Upper lobe of left lung (tissue), 4 donors: Measurements from ENCODE around the gene TMTC1.

Source experiments
- POLR2A ChIP-seq, 4 donors: fragments of 450-650 bp; IDR thresholded peaks; one replicate each; pipeline ENCODE4 v1.5.1; 2016 to 2017; ENCODE audit warnings: antibody characterized with exemption in 4 of 4, mild to moderate bottlenecking in 2 of 4
- POLR2AphosphoS5 ChIP-seq, 2 donors: sonication (generic); formaldehyde crosslinking; IDR thresholded peaks; one replicate each; pipeline ENCODE4 v1.5.1; 2017; ENCODE audit warnings: antibody characterized with exemption in 2 of 2
- TF ChIP-seq, protein P1 (sequence below), 6 experiments: fragments of 450-650 bp in 4 of 6; fragments of 200-600 bp in 2 of 6; sonication (generic) in 2 of 6; IDR thresholded peaks; one replicate each; pipeline ENCODE4 v1.5.1; 2016 to 2019; ENCODE audit warnings: antibody characterized with exemption in 6 of 6

DNA sequence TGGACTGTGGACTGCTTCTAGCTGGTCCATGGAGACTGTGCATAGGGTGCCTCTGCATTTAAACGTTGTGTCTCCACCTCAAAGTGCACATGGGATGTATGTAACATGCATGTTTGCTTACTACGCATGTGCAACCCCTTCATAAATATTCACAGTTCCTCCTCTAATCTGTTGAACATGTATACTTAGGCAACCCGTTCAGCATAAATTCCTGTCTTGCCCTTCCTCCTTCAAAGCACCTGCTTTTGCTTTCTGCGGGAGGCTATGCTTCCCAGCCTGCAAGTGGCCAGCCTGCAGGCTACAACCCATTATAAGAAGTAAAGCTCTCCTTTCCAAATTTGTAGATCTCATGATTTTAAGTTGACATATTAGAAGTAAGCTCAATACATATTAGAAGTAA, 253.3 kb downstream of the TMTC1 start:
- TF ChIP-seq POLR2AphosphoS5 (IDR thresholded peaks at IDR 0.05) (no peak), POLR2A (IDR thresholded peaks at IDR 0.05) (no peak)
- TF ChIP-seq, protein P1, sequence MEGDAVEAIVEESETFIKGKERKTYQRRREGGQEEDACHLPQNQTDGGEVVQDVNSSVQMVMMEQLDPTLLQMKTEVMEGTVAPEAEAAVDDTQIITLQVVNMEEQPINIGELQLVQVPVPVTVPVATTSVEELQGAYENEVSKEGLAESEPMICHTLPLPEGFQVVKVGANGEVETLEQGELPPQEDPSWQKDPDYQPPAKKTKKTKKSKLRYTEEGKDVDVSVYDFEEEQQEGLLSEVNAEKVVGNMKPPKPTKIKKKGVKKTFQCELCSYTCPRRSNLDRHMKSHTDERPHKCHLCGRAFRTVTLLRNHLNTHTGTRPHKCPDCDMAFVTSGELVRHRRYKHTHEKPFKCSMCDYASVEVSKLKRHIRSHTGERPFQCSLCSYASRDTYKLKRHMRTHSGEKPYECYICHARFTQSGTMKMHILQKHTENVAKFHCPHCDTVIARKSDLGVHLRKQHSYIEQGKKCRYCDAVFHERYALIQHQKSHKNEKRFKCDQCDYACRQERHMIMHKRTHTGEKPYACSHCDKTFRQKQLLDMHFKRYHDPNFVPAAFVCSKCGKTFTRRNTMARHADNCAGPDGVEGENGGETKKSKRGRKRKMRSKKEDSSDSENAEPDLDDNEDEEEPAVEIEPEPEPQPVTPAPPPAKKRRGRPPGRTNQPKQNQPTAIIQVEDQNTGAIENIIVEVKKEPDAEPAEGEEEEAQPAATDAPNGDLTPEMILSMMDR (IDR thresholded peaks at IDR 0.05), result no peak
